Skin epidermis (tissue), 12 donors: ENCODE measurements around the gene VLDLR.

Experiments used
- H3K27ac ChIP-seq, 21 experiments: fragments of 200-600 bp; sonication (generic) in 11 of 21; one replicate each; pipeline ENCODE4 v1.5.0; 2020; ENCODE audit warnings: mild to moderate bottlenecking in 3 of 21, inconsistent platforms in 2 of 21, moderate library complexity in 2 of 21
- H3K4me3 ChIP-seq, 7 experiments: fragments of 200-600 bp; sonication (generic) in 2 of 7; one replicate each; pipeline ENCODE4 v1.5.0; 2020; ENCODE audit warnings: inconsistent platforms in 2 of 7, mild to moderate bottlenecking in 2 of 7, moderate library complexity in 1 of 7

VLDLR gene

DNA sequence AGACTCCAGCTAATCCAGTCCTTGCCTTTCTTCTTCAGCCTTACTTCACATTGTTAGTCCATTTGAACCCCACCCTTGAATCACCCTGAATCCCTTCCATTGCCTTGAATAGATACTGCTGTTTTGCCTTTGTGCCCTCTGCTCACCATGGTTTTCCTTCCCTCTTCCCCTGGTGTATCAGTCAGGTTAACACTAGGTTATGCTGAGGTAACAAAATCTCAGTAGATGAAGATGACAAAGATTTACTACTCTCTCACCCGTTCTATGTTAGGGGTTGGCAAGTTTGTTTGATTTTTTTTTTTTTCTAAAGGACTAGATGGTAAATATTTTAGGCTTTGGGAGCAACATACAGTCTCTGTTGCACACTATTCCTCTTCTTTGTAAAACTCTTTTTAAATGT is 3.3 kb upstream of the VLDLR start:
- H3K27ac ChIP-seq, result no peak overlapping the region
- H3K4me3 ChIP-seq, result no peak overlapping the region

GRCh38 chr9:2620919-2621721 is 467 bp upstream of the VLDLR start:
- Histone ChIP-seq H3K27ac (peak overlapping the region in 9 of 21 experiments; percentile 7 to 72 (median 61)), H3K4me3 (peak overlapping the region; percentile 44 to 62 (median 58))

- Histone ChIP-seq H3K4me3 (peak overlapping the region; percentile 44 to 62 (median 58)), H3K27ac (peak overlapping the region in 20 of 21 experiments; percentile 10 to 84 (median 58))
These were observed 1.1 kb downstream of the VLDLR start for GRCh38 chr9:2622461-2623287.

GRCh38 chr9:2623288-2624050 is 1.9 kb downstream of the VLDLR start:
- H3K4me3 ChIP-seq, result peak overlapping the region; percentile 44 to 62 (median 58)
- peak overlapping the region in 14 of 21 experiments; percentile 14 to 84 (median 62) for H3K27ac ChIP-seq

DNA sequence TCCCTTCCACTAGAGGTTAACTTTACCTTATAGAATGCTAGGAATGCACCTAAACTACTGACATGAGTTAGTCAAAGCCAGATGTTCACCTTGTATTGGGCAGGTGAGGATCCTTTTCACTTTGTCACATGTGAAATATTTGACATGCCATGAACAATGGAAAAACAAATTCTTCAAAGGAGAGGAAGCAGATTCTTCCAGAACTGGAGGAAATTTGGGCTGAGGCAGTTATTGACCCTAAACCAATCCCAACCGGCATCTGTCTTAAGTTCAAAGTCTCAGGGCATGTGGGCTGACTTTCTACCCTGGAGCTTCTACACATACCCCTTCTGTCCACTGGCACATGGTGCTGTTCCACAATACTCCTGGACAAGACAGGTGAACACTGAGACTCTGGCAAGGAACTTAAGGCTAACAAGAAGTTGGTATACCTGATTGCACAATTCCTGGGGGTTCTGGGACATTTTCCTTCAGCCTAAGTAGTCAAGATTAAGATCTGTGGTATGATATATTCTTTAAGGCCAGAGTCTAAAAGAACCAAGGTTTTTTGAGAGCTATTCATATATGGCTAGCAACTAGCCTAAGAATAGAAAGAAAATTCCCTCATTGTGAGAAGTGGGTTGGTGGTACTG is 2.6 kb downstream of the VLDLR start:
- H3K4me3 ChIP-seq, result no peak overlapping the region
- no peak overlapping the region for H3K27ac ChIP-seq

DNA sequence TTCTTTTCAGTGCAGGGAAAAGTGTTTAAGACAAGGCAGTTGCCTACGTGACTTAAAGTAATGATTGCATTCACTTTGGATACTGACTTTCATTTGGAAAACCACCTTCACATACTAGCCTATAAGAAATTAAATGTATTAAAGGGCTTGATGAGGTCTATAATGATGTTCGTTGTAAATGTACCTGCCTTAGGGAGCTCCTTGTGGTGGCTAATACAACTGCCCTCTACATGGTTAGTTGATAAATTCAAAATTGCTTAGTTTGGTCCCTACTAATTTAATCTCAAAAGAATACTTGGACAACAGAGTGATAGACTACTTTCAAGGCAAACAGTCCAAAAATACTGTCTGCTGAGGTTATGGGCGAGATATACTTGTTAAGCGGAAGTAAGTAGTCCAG is 3.8 kb downstream of the VLDLR start:
- H3K4me3 ChIP-seq, result no peak overlapping the region
- no peak overlapping the region for H3K27ac ChIP-seq

DNA sequence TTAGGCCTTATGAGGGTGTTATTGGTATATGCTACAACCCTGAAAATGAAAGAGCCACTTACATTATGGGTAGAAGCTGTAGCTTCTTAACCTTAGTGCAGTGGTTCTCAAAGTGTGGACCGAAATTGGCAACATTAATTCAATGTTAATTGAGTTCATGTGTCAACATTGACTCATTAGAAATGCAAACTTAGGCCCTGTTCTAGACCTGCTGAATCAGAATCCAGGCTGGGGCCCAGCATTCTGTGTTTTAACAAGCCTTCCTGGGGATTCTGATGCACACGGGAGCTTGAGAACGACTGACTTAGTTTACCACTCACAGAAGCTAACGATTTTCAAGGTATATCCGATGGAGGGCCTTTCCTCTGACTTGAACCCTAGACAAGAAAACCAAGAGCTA is 7.3 kb downstream of the VLDLR start:
- Histone ChIP-seq H3K27ac (no peak overlapping the region), H3K4me3 (no peak overlapping the region)

- Histone ChIP-seq H3K4me3 (no peak overlapping the region), H3K27ac (no peak overlapping the region)
These were observed 8.6 kb downstream of the VLDLR start for GRCh38 chr9:2630158-2630557.

DNA sequence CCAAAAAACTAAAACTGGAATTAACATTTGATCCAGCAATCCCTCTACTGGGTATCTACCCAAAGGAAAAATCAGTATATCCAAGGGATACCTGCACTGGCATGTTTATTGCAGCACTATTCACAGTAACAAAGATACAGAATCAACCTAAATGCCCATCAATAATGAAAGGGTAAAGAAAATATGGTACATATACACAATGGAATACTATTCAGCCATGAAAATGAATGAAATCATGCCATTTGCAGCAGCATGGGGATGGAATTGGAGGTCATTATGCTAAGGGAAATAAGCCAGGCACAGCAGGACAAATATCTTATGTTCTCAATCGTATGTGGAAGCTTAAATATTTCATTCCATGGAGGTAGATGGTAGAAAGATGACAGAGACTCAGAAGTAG is 9.7 kb downstream of the VLDLR start:
- H3K27ac ChIP-seq, result no peak overlapping the region
- H3K4me3 ChIP-seq, result no peak overlapping the region

DNA sequence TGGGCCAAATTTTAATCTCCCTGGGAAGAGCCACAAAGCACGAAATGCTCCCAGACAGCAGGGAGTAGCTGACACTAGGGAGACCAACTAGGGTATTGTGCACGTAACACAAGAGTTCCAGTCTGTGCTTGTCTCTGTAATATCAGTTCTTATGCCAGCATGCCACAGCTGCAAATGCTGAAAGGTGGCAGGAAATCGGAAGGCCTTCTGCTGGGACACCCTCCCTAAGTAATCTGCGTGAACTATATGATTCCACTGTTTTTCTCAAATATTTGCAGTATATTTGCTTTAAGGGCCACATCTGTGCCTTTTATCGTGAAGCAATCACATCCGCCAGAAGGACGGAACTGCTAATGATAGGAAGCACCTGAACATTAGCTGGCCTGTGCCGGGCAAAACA is 12.6 kb downstream of the VLDLR start:
- Histone ChIP-seq H3K4me3 (no peak overlapping the region), H3K27ac (no peak overlapping the region)

DNA sequence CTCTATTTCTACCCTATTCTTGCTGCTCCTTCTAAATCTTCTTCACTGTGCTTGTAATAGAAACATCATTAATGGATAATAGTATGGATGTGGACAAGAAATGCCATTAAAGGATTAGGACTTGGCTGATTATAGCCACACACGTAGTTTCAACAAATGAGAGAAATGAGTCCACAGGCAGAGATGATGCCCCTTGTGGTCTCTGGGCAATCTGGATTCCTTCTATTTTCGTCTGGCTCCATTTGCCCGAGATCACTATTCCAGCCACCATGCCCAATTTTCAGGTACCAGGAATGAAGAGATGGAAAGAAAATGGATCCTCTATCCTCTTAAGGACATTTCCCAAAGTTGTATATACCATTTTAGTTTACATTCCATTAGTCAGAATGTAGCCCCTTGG is 13.2 kb downstream of the VLDLR start:
- H3K27ac ChIP-seq, result no peak overlapping the region
- H3K4me3 ChIP-seq, result no peak overlapping the region

DNA sequence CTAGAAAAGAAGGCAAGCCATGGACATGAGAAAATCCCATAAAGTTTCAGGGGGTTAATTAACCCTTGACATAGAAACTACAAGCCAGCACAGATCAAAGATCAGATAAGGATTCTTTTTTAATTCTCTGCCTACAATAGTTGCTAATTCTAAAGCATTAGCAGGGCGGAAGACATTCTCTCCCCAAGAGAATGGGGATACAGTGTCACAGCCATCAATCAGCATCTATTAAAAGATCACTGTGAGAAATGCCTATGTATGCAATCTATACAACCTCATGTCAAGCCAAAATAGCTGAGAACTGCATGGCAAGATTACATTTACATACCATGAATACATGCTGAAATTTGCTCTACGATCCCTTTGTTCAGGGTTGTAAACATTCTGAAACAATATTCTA is 14.3 kb downstream of the VLDLR start:
- H3K27ac ChIP-seq, result no peak overlapping the region
- no peak overlapping the region for H3K4me3 ChIP-seq

DNA sequence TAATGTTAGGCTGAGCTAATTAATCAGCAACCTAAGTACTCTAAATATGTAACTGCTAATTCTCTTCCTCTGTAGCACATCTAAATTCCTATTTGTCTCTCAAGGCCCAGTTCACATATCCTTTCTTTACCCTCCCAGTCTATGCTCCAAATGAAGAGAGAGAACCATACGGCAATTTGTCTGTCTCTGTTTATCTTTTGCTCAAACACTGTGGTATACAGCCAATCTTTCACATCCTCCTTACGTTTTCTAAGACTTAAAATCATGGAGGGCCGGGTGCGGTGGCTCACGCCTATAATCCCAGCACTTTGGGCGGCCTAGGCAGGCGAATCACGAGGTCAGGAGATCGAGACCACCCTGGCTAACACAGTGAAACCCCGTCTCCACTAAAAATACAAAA is 15.8 kb downstream of the VLDLR start:
- Histone ChIP-seq H3K27ac (no peak overlapping the region), H3K4me3 (no peak overlapping the region)

- H3K4me3 ChIP-seq, result no peak overlapping the region
- no peak overlapping the region for H3K27ac ChIP-seq
These were observed 17.5 kb downstream of the VLDLR start for GRCh38 chr9:2638871-2639673.

DNA sequence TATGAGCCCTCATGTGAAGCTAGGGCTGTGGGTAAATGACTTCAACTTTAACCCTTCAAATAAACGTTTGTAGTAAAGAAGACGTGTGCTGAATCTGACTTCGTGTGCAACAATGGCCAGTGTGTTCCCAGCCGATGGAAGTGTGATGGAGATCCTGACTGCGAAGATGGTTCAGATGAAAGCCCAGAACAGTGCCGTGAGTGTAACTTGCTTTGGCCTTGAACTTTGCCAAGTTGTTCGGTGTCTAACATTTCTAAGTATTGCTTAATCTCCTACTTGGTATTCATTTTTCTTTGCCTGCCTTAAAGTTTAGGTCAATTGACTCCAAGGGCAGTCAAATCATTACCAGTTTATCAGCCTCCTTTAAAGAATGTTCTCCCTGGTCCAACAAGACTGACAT is 18.2 kb downstream of the VLDLR start:
- H3K27ac ChIP-seq, result no peak overlapping the region

DNA sequence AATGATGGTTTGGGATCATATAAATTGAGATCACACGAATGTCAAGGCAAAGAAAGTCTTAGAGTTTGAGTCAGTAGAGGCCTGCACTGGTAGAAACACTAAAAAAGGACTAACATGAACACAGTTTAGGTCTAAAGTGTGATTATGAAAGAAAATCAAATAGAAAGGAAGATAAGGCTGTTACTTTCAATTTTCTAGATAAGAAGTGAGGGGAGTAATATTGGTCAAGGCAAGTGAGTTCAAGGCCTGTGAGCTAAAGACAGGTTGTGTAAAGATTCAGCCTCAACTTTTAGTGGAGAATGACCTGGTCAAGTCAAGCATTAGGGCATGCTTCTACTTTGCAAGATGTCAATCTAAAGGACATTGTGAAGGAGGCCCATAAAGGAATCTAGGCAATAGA is 19.0 kb downstream of the VLDLR start:
- H3K27ac ChIP-seq, result no peak overlapping the region

More for the DNA sequence above, 18.2 kb downstream of the VLDLR start:
- no peak overlapping the region for H3K4me3 ChIP-seq

DNA sequence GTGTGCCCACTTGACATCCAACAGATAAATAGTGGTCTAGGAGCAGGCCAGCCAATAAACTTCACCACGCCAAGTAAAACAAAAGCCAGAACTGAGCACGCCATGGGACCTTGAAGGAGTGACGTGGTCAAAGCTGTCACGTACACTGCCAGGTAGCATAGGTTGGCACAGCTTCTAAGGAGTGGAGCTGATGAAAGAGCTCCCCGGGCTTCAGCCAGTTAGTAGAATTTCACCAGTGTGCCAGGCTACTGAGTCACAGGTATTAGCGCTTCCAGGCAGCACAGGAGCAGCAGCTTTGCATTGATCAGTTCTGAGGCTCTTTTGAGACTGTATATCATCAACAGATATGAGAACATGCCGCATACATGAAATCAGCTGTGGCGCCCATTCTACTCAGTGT is 19.4 kb downstream of the VLDLR start:
- H3K27ac ChIP-seq, result no peak overlapping the region

More for the DNA sequence above, 19.0 kb downstream of the VLDLR start:
- H3K4me3 ChIP-seq, result no peak overlapping the region

DNA sequence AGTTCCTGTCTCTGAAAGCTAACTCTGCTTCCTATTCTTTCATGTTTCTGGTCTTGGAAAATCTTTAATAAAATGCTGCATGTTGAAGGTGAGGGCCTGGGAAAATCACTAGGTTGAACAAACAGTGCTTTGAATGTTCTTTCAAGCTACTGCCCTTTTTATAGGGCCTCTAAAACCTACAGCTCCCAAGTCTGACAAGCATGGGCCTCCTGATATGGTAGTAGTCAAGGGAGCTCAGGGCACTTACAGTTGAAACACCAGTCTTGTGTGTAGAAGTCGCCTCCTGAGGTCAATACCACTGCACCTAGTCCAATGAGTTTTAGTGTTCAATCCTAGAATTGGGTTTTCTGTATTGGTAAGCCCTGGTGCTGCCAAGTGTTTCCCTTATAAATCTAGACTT is 20.5 kb downstream of the VLDLR start:
- Histone ChIP-seq H3K4me3 (no peak overlapping the region), H3K27ac (no peak overlapping the region)

More for the DNA sequence above, 19.4 kb downstream of the VLDLR start:
- H3K4me3 ChIP-seq, result no peak overlapping the region

DNA sequence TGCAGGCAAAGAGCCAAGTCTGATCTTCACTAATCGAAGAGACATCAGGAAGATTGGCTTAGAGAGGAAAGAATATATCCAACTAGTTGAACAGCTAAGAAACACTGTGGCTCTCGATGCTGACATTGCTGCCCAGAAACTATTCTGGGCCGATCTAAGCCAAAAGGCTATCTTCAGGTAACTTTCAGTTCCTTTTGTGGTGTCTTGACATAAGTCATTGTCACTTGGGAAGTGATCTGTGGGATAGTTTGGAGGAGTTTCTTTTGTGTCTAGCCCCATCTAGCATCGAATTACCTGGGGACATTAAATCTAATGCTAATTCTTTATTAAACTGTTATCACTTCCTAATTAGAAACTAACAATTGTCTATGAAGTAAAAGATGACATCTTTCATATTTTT is 24.0 kb downstream of the VLDLR start:
- Histone ChIP-seq H3K27ac (no peak overlapping the region), H3K4me3 (no peak overlapping the region)
